Right lung (tissue), 5 donors: ENCODE results near the gene ZNF778. TPM values are rescaled to one million over a fixed set of nuclear protein-coding genes. Genes with fewer than 3 reads are reported as not detected.

Experiments used
- DNase-seq, 2 donors: peaks; one replicate each; pipeline ENCODE4 v3.0.0-alpha.2; 2013
- polyA plus RNA-seq, 5 donors: library from polyadenylated mRNA; unstranded; fragments of 120-200 nt; gene quantifications; one replicate each; pipeline versions ENCODE4 v1.2.1 to v1.2.3, GENCODE V29; 2013; ENCODE audit warnings: inconsistent platforms in 1 of 5, low replicate concordance in 1 of 5; ENCODE audit not compliant: insufficient read length in 5 of 5, insufficient read depth in 1 of 5

The ZNF778 gene
- polyA plus RNA-seq, 5 donors = 4.0 to 6.7 (median 4.1) TPM

DNA sequence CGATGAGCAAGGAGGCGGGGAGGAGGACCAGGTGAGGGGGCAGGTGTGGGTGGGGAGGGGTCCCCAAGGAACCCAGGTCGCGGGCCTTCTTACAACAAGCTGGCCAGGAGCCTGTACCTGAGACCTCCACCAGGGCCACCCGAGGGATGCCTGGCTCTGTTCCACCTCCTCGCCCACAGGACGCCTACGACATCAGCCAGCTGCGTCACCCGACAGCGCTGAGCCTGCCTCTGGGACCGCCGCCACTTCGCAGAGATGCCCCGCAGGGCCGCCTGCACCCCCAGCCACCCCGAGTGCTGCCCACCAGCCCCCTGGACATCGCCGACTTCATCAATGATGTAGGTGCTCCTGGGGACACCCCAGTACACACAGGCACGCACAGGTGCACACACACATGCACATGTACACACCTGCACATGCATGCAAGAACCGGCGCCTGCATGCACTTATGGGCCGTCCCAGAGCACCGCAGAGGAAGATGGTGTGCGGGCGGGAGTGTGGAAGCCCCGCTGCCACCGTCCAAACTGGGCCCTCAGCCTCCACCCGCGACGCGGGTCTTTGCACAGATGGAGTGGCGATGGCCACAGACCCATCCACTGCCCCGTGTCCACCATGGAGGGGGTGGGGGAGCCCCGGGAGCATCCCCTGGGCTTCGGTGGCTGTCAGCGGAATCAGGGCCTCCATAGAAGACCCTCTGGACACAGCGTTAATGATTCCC, 23.8 kb upstream of the ZNF778 start:
- DNase-seq = no peak

DNA sequence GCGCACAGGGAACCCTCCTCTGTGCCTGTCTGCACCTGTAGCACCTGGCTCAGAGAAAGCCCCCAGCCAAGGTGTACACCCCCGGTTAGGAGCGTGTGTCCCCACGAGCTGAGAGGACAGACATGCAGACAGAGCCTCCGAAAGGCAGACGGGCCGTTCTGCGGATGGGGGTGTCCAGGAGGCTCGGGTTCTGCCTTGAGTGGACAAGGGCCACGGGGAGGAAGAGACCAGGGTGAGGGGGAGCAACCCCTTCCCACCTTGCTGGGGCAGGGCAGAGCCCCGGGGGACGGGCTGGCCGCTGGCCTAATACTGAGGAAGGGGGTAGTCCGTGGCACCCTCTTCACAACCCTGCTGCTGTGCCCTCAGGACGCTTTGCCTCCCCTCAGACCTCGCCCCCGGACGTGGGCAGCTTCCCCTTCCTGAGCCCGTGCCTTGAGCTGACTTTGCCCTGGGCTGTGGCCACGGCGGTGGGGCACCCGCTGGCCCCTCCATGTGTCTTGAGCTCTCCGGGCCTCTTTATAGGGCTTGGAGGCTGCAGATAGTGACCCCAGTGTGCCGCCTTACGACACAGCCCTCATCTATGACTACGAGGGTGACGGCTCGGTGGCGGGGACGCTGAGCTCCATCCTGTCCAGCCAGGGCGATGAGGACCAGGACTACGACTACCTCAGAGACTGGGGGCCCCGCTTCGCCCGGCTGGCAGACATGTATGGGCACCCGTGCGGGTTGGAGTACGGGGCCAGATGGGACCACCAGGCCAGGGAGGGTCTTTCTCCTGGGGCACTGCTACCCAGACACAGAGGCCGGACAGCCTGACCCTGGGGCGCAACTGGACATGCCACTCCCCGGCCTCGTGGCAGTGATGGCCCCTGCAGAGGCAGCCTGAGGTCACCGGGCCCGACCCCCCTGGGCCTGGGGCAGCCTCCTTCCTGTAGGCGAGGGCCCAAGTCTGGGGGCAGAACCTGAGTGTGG, 22.9 kb upstream of the ZNF778 start:
- DNase-seq = no peak

DNA sequence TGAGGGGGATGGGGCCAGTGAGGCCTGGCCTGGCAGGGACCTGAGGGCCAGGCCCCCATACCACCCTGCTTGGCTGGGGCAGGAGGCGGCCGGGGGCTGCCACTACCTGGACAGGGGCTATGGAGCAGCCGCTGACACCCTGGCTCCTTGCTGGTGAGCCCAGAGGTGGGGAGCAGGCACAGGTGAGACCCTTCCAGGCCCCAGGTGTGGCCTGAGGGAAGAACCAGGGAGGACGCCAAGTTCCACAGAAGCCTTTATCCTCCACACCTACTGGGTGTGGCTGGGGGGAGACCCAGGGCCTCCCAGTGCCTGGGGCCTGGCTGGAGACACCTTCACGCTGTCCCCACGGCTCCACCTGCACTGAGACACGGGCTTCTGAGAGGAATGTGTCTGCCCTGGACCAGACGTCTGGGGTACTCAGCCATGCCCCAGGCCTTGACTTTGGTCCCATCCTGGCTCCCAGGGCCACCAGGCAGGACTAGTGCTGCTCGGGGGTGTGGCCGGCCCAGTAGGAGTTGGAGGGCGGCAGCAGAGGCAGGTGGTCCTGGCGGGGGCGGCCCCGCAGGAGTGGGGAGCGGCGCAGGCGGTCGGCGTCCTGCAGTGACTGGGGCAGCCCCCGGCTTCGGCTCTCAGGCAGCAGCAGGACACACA, 21.9 kb upstream of the ZNF778 start:
- DNase-seq = no peak

DNA sequence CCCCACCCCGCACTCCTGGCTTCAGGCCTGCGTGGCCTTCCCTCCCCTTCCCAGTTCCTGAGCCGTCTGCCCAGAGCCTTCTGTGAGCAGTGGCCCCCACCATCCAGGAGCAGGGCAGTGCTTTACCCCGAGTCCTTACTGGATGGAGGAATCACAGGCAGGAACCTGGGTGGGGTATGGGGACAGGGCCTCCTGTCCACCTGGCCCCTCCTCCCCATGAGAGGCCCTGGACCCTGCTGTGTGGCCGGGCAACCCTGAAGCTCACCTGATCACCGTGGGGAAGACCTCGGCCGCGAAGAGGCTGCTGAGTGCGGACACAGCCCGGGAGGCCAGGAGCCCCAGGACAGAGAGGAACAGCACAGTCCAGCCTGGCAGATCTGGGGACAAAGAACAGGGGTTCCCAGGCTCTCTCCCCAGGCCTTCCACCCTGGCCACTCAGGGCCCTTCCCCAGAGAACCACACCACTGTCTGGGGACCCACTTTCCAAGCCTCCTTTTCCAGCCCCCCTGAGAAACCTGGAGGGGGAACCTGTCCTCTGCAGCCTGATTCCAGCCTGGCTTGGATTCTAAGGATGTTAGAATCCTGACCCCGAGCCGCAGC, 20.4 kb upstream of the ZNF778 start:
- no peak for DNase-seq

DNA sequence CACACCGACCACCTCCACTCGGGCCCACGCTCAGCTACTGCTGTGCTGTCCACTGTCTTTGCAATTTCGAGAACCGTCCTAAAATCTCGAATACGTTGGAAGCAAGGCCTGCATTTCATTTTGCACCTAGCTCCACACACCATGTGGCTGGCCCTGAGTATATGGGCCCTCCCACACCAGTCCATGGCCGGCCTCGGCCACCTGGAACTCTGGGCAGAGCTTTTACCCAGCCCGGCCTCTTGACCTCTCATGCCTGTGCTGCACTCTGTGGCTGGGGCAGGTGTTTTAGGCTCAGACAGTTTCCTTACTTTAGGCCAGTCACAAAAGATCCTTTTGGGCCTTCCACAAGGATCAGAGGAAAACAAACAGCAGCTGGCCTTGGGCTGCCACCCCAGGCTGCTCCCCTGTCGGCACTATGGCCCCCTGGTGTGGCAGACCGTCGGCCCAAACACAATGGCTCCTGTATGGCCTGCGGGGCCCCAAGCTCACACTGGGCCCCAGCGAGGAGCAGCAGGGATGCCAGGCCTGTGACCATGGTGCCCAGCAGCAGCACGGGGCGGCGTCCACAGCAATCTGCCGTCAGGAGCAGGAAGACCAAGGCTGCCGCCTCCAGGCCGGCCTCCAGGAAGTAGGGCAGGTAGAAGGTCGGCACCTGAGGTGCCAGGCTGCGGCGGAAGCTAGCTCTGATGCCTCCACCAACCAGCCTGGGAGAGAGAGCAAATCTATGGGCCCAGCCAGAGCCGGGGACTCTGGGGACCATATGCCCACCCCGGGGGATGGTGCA, 19.7 kb upstream of the ZNF778 start:
- no peak for DNase-seq

DNA sequence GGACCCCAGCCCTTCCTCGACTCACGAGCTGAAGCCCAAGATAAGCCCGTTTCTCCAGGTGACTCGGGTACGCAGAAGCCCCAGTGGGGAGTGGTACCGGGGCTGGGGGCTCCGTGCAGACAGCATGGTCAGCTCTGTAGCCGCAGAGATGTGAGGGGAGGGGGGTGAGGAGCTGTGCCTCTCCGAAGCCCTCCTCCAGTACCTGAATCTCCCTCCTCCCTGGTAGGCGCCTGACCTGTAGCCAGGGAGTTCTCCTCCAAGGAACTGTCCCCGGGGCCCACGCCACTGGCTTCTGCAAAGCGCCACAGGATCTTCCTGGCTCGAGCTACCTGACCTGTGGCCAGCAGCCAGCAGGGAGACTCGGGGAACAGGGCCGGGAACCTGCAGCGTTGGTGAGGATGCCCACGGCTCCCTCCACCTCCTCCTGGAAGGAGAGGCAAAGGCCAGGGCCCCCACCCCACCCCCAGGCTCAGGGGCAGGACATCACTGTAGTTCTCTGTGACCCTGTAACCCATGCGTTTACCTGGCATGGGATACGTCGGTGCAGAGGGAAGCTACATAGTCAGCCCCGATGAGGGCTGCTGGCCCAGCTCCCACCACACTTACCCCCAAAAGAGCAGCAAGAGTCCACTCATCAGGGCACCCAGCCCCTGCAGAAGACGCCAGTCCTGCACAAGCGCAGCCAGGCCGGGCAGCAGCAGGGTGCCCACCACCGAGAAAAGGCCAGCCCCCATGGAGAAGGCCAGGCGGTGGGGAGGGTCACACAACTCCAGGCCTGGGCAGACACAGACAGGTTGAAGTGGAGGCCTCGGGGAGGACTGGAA, 18.9 kb upstream of the ZNF778 start:
- no peak for DNase-seq

DNA sequence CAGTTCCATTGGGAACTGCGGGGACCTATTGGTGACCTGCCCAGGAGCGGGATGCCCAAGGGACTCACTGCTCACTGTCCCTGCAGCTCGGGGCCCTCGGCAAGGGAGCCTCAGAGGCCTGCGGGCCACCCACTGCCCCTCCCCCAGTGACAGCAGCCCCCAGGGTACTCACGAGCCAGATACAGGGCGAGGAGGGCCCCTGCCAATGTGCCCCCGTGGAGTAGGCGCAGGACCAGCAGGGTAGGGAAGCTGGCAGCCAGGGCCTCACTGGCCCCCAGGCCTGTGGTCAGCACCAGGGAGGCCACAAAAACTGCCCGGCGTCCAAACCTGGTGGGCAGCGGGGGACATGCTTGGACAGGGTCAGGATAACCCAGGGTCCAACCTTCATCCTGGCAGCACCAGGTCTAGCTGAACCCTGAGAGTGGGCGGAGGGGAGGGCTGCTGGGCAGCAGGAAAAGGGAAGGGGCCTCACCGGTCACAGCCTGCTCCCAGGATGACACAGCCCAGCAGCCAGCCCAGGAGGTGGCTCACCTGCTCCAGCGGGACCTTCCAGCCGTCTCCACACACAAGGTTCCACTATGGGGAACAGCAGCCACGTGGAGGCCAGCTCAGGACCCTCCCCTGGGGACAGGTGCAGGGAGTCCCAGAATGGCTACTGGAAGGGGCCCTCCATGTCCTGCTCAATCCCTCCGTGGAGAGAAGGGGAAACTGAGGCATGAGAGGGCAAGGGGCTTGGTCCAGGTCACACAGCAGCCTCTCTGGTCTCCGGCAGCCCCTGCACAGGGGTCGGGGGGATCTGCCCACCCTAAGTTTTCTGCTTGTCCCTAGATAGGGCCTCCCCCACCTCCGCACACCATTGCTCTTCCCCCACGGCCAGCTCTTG, 18.0 kb upstream of the ZNF778 start:
- DNase-seq = no peak

DNA sequence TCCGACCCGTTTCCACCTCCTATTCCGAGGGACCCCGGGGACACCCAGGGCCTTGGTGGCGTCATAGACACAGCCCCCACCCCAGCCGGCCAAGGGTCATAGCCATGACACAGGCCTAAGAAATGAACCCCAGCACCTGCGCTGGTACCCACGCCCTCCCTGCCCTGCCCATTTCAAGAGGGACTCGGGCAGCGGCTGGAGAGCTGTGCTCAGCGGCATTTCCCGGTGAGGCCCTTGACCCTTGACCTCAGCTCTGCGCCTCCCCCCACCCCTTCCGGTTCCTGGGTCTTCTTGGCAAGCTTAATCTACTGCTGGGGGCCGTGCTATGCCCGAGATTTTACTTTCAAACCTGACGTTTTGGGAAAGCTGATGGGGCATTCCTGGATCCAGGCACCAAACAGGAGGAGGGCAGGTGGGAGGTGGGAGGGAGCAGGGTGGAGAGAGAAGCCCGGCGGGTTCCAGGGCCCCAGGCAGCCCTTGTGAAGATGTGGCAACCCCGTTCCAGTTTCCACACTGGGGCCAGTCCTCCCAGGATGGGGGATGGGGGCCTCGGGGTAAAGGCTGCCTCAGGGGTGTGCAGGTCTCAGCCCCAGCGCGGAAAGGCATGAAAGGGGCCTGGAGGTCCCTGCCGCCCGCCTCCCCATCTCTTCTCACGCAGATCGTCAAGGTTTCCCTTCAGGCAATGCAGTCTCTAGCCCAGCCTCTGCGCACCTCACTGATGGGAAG, 17.2 kb upstream of the ZNF778 start, which contains the start of gene SLC22A31:
Gene SLC22A31, minus strand, starts transcription at position 414 of the 726 bp plus-strand sequence. Its CDS starts 36 bp downstream, at position 378.
- DNase-seq = no peak

DNA sequence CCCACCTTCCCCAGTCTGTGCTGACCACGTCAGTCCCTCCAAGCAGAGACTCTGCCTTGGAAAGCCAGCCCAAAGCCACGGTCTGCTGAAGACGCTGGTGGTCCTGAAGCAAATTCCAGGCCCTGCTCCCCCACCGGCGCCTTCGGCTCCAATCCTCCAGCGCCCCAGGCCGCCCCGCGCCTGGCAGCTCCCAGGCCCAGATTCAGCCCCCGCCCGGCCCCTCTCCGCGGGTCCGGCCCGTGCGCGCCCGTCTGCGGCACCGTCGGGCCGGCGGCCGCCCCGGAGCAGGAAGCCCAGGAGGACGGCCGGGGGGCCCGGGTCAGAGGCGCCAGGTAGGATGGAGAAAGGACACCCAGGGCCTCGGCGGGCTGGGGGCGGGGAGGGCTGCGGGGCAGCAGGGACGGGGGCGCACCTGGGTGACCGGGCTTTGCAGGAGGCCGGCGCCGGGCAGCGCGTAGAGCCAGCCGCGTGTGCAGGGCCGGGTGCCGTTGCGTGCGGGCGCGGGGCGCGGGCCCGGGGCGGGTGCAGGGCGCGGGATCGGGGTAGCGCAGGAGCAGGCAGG, 16.6 kb upstream of the ZNF778 start:
- no peak for DNase-seq

DNA sequence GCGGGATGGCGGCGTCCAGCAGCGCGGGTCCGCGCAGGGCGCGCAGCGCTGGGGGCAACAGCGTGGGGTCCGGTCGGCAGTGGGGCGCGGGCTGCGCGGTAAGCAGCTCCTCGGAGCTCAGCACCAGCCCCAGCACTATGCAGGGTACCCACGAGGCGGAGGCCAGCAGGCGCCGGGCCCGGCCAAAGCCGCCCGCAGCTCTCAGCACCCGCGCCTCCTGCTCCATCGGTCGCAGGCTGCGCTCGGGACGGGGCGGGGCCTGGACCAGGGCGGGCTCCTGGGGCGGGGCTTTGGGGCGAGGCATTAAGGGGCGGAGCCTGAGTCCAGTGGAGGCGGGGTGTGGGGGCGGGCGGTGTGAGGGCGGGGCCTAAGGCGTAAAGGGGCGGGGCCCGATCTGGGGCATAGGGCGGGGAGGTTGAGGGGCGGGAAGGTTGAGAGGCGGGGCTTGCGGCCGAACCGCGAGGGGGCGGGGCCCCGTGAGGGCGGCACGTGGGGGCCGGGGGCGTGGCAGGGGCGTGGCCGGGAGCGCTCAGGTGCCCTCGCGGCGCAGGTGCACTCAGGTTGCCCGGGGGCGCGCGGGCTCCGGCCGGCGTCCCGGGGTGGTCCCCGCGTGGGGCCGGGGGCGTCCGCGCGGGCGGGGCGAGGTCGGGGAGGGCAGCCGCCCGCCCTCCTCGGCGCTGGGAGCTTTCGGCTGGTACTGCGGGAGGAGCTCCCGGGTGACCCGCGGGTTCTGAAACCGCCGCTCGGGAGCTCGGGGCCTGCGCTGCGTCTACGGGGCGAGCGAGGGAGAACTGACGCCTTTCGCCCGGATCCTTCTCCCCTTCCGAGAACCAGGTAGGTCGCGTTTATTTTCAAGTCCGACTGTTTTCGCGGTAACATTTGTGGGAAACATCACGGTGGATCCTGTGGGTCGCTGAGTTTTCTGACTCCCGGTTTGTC, 15.8 kb upstream of the ZNF778 start:
- peak; percentile 36 to 49 for DNase-seq

DNA sequence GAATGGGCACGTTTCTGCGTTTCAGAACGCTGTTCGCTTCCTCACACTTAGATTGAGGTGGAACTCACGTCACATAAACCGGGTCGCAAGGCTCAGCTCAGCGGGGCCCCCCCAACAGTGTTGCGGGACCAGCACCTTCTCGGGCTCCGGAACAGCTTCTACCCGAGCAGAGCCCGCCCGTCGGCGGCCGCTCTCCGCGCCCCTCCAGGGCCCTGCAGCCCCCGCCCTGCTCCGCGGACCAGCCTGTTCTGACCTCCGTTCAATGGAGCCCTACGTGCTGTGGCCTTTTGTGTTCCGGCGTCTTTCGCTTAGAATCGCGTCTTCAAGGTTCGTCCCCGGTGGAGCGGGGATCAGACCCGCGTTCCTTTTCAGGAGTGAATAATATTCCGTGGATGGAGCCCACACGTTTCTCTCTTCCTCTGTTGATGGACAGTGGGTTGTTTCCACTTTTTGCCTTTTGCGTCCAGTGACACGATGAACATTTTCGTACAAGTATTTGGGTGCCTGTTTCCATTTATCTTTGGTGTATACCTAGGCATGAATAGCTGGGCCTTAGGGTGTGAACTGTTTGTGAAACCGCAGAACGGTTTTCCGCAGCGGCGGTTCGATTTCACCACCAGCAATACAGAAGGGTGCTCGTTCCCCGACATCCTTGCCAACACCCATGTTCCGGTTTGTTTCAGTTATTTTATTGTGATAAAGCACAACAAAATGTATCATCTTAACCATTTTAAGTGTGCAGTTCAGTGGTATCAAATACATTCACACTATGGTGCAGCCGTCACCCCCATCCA, 14.9 kb upstream of the ZNF778 start:
- no peak for DNase-seq

DNA sequence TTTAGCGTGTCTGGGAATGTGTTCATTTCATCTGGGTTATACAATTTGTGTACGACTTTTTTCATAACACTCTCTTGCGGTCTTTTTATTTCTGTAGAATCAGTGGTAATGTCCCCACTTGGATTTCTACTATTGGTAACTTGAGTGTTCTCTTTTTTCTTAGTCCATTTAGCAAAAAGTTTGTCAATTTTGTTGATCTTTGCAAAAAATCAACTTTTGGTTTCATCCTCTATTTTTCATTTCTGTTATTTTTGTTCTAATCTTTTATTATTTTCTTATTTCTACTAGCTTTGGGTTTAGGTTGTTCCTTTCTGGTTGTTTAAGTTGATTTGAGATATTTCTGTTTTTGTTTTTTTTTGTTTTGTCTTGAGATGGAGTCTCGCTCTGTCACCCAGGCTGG, 9.5 kb upstream of the ZNF778 start:
- no peak for DNase-seq

DNA sequence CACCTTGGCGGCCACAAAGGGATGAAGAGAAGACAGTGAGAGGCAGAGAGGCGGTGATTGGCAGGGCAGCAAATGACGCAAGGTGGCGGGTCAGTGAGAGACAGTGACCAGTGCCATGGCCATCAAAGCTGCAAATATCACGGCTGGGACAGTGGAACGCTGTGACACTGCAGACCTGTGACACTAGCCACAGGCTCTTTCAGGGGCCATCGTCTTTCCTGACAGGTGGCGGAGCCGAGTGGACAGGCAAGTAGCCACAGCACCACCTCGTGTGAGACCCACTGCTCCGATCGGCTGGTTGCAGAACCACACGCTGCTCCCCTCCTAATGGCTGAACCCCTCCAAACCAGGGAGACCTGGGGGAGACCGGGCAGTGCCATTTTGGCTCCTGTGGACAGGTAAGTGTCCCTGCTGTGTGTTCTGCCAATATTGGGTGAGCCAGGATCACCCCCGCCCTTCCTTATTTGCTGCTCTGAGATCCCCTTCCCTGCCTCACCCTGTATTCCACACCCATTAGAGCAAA, 7.9 kb upstream of the ZNF778 start:
- no peak for DNase-seq

DNA sequence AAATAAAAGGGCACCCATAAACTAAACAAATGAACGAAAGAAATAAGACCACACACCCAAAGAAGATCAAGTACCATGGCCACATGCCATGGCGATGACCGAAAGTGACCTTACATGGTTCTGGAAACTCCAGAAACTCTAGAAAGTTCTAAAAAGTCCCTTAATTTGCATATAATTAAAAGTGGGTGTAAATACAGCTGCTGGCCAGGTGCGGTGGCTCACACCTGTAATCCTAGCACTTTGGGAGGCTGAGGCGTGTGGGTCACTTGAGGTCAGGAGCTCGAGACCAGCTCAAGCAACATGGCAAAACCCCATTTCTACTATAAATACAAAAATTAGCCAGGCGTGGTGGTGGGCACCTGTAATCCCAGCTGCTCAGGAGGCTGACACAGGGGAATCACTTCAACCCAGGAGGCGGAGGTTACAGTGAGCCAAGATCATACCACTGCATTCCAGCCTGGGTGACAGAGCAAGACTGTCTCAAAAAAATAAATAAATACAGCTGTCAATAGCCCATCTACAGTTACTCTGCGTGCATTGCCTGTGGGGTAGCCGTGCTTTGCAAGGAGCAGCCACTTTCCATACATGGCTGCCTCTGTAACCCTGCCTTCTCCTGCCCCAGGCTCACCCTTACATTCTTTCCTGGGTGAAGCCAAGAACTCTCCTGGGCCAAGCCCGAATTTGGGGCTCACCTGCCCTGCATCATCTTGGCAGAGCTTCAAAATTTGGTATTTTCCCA, 7.2 kb upstream of the ZNF778 start:
- DNase-seq = no peak

DNA sequence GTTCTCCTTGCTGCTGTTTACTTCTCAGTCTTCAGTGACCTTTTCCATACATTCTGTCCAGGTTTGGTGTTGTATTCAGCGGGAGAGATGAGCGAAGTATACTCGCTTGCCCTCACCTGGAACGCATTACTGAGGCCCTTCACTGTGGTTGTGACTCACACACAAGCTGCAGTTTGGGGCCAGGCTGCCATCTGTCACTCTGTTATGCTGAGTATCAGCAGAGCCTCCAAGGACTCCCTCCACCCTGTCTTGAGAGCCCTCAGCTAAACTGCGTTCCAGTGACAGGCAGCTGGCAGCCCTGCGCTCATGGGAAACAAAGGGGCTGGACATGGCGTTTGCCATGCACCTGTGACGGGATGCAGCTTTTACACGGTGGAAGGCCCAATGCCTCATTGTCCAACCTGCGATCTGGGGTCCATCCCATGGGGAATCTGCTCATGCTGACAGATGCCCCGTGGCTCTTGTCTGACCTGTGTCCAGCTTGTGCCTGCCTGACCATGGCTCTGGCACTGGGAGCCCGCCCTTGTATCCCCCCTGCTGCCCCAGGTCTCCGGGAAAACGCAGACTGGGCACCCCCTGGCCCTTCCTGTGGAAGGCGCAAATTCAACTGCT, 6.5 kb upstream of the ZNF778 start:
- no peak for DNase-seq
